ENCODE measurements around the gene AGAP3.

The AGAP3 gene

GRCh38 chr7:151063212-151063561 lies 23.1 kb upstream of the AGAP3 start:
- TF ChIP-seq, protein P1, sequence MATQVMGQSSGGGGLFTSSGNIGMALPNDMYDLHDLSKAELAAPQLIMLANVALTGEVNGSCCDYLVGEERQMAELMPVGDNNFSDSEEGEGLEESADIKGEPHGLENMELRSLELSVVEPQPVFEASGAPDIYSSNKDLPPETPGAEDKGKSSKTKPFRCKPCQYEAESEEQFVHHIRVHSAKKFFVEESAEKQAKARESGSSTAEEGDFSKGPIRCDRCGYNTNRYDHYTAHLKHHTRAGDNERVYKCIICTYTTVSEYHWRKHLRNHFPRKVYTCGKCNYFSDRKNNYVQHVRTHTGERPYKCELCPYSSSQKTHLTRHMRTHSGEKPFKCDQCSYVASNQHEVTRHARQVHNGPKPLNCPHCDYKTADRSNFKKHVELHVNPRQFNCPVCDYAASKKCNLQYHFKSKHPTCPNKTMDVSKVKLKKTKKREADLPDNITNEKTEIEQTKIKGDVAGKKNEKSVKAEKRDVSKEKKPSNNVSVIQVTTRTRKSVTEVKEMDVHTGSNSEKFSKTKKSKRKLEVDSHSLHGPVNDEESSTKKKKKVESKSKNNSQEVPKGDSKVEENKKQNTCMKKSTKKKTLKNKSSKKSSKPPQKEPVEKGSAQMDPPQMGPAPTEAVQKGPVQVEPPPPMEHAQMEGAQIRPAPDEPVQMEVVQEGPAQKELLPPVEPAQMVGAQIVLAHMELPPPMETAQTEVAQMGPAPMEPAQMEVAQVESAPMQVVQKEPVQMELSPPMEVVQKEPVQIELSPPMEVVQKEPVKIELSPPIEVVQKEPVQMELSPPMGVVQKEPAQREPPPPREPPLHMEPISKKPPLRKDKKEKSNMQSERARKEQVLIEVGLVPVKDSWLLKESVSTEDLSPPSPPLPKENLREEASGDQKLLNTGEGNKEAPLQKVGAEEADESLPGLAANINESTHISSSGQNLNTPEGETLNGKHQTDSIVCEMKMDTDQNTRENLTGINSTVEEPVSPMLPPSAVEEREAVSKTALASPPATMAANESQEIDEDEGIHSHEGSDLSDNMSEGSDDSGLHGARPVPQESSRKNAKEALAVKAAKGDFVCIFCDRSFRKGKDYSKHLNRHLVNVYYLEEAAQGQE (IDR thresholded peaks at IDR 0.05; ENCODE audit: insufficient read depth in 1 of 2, low read depth in 2 of 2, low read length in 2 of 2) = no peak
- TF ChIP-seq FOXP2 (optimal IDR thresholded peaks at IDR 0.05; ENCODE audit: borderline replicate concordance, extremely low read depth, extremely low read length, insufficient read depth) = no peak
- no peak for TF ChIP-seq SIN3A (IDR thresholded peaks at IDR 0.05; ENCODE audit: borderline replicate concordance, insufficient read depth, low read length)
- TF ChIP-seq TAF1 (IDR thresholded peaks at IDR 0.05; ENCODE audit: borderline replicate concordance, insufficient read depth, low read length) = no peak
- no peak for TF ChIP-seq POLR2AphosphoS5 (IDR thresholded peaks at IDR 0.05; ENCODE audit: low read depth, low read length)

DNA sequence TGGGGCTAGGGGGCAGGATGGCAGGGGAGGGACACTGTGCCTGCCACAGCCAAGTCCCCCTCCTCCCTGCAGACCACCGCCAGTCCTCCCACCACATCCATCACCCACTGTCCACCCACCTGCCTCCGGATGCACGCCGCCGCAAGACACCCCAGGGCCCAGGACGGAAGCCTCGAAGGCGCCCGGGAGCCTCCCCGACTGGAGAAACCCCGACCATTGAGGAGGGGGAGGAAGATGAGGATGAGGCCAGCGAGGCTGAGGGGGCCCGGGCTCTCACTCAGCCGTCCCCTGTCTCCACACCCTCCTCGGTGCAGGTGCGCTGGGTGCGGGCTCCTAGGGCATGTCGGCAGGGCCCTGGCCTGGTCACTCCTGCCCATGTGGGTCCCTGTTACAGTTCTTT lies 21.8 kb upstream of the AGAP3 start:
- TF ChIP-seq FOXP2 (optimal IDR thresholded peaks at IDR 0.05; ENCODE audit: borderline replicate concordance, extremely low read depth, extremely low read length, insufficient read depth) (no peak), POLR2AphosphoS5 (IDR thresholded peaks at IDR 0.05; ENCODE audit: low read depth, low read length) (no peak), TAF1 (IDR thresholded peaks at IDR 0.05; ENCODE audit: borderline replicate concordance, insufficient read depth, low read length) (no peak), SIN3A (IDR thresholded peaks at IDR 0.05; ENCODE audit: borderline replicate concordance, insufficient read depth, low read length) (no peak)
- TF ChIP-seq, protein P1 (IDR thresholded peaks at IDR 0.05; ENCODE audit: insufficient read depth in 1 of 2, low read depth in 2 of 2, low read length in 2 of 2) = no peak

DNA sequence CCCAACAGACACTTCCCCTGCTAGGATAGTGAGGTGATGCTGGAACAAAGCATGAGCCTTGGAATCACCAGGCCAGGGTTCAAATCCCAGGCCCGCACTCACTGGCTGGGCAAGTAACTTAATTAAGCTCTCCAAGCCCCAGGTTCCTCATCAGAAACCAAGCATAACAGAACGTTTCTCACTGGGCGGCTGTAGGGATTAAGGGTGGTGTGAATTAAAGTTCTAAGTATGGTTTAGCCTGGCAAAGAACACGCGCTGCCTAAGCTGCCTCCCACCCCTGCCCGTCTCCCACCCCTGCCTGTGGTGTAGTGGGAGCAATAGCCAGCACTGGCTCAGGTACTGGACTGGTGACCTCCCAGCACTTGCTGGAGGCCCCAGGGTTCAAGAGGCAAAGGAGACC lies 21.3 kb upstream of the AGAP3 start:
- TF ChIP-seq TAF1 (IDR thresholded peaks at IDR 0.05; ENCODE audit: borderline replicate concordance, insufficient read depth, low read length) = no peak
- TF ChIP-seq SIN3A (IDR thresholded peaks at IDR 0.05; ENCODE audit: borderline replicate concordance, insufficient read depth, low read length) = no peak
- TF ChIP-seq FOXP2 (optimal IDR thresholded peaks at IDR 0.05; ENCODE audit: borderline replicate concordance, extremely low read depth, extremely low read length, insufficient read depth) = no peak
- TF ChIP-seq, protein P1 (IDR thresholded peaks at IDR 0.05; ENCODE audit: insufficient read depth in 1 of 2, low read depth in 2 of 2, low read length in 2 of 2) = no peak
- TF ChIP-seq POLR2AphosphoS5 (IDR thresholded peaks at IDR 0.05; ENCODE audit: low read depth, low read length) = no peak

DNA sequence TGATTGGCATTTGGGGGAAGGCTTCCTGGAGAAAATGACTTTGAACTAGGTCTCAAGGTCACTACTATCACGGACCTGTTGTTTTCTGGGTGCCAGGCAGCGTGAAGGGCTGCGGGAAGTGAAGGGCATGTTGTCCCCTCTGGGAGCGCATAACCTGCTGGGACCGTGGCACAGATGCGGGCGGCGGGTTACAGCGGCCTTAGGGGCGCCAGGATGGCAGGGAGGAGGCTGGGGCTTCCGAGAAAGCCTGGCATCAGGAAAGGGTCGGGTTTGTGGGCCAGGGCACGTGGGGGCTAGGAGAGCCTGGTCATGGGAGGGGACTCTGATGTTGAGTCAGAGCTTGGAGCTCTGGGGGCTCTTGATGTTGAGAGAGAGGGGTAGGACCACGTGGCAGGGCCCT lies 20.8 kb upstream of the AGAP3 start:
- TF ChIP-seq, protein P1 (IDR thresholded peaks at IDR 0.05; ENCODE audit: insufficient read depth in 1 of 2, low read depth in 2 of 2, low read length in 2 of 2) = no peak
- TF ChIP-seq SIN3A (IDR thresholded peaks at IDR 0.05; ENCODE audit: borderline replicate concordance, insufficient read depth, low read length) (no peak), POLR2AphosphoS5 (IDR thresholded peaks at IDR 0.05; ENCODE audit: low read depth, low read length) (no peak), FOXP2 (optimal IDR thresholded peaks at IDR 0.05; ENCODE audit: borderline replicate concordance, extremely low read depth, extremely low read length, insufficient read depth) (no peak), TAF1 (IDR thresholded peaks at IDR 0.05; ENCODE audit: borderline replicate concordance, insufficient read depth, low read length) (no peak)

All from PFSK-1 (cell line).